Measurements from ENCODE around the gene CTAG1A. TPM values are rescaled to one million over a fixed set of nuclear protein-coding genes. Genes with fewer than 3 reads are reported as not detected.
A peak's percentile ranks its signal among the peaks of the same experiment; 100 is the strongest.
"Not testable (repeated sequence)": the region's sequence is repeated elsewhere in the genome, so short reads cannot be mapped to it uniquely, and the experiment has no call there.

Gene CTAG1A
- not detected for polyA plus RNA-seq (2013, experiment 1 of 2; ENCODE audit: insufficient read length)
- polyA plus RNA-seq (2013, experiment 2 of 2; ENCODE audit: insufficient read length) = not detected

- not testable (repeated sequence) for DNase-seq
Measured at GRCh38 chrX:154584585-154585183, at the start of gene CTAG1A. Gene CTAG1A, plus strand, starts transcription at chrX:154585133. Its CDS starts 74 bp downstream, at chrX:154585207.

GRCh38 chrX:154535892-154536291 lies 49.0 kb upstream of the CTAG1A start:
- no peak for DNase-seq

GRCh38 chrX:154539077-154539476 lies 45.9 kb upstream of the CTAG1A start:
- no peak for DNase-seq

- not testable (repeated sequence) for DNase-seq
Measured at GRCh38 chrX:154540365-154540764, 44.6 kb upstream of the CTAG1A start.

GRCh38 chrX:154540897-154541535 lies 43.9 kb upstream of the CTAG1A start:
- DNase-seq = no peak

GRCh38 chrX:154541589-154541895 lies 43.4 kb upstream of the CTAG1A start:
- no peak for DNase-seq

- DNase-seq = peak; percentile 94
Measured at GRCh38 chrX:154541896-154542722, 42.8 kb upstream of the CTAG1A start.

- no peak for DNase-seq
Measured at GRCh38 chrX:154542723-154543424, 42.1 kb upstream of the CTAG1A start.

- DNase-seq = no peak
Measured at GRCh38 chrX:154545673-154546274, 39.2 kb upstream of the CTAG1A start.

GRCh38 chrX:154546354-154547244 lies 38.3 kb upstream of the CTAG1A start, which contains the start of gene G6PD:
Gene G6PD, minus strand, starts transcription at chrX:154546846. Its CDS starts 691 bp downstream, at chrX:154546155.
- DNase-seq = peak; percentile 66

- peak; percentile 88 for DNase-seq
Measured at GRCh38 chrX:154547245-154548027, 37.5 kb upstream of the CTAG1A start, which contains the start of gene IKBKG. Gene IKBKG, plus strand, starts transcription at chrX:154547620. Its CDS starts 4,383 bp downstream, at chrX:154552003.

GRCh38 chrX:154548028-154548316 lies 37.0 kb upstream of the CTAG1A start:
- no peak for DNase-seq

GRCh38 chrX:154549766-154550165 lies 35.2 kb upstream of the CTAG1A start:
- no peak for DNase-seq

- not testable (repeated sequence) for DNase-seq
Measured at GRCh38 chrX:154552112-154552806, 32.7 kb upstream of the CTAG1A start.

- not testable (repeated sequence) for DNase-seq
Measured at GRCh38 chrX:154558060-154558690, 26.8 kb upstream of the CTAG1A start.

- DNase-seq = not testable (repeated sequence)
Measured at GRCh38 chrX:154558896-154559295, 26.0 kb upstream of the CTAG1A start.

- DNase-seq = not testable (repeated sequence)
Measured at GRCh38 chrX:154560326-154560725, 24.6 kb upstream of the CTAG1A start.

- not testable (repeated sequence) for DNase-seq
Measured at GRCh38 chrX:154562295-154562694, 22.6 kb upstream of the CTAG1A start.

GRCh38 chrX:154570361-154570760 lies 14.6 kb upstream of the CTAG1A start:
- not testable (repeated sequence) for DNase-seq
